ENCODE results near the gene AGBL2.

DNA sequence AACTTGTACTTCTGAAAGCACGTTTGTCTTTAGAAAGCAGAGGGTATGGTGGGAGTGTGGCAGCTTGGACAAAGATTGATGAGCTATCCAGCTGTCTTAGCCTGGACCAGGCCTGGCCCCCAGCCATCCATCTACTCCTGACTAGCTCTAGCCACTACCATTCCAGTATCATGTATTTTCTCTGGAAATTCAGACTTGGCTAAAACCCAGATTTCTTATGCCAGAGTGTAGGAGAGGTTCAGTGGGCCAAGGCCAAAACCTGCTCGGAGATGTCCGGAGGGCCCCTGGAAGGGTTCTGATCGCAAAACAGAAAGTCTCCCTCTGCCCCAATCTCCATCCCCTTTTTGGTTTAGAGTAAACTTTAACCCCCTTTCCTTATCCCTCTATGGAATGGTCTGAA is 48.0 kb downstream of the AGBL2 start:
- TF ChIP-seq, protein P1, sequence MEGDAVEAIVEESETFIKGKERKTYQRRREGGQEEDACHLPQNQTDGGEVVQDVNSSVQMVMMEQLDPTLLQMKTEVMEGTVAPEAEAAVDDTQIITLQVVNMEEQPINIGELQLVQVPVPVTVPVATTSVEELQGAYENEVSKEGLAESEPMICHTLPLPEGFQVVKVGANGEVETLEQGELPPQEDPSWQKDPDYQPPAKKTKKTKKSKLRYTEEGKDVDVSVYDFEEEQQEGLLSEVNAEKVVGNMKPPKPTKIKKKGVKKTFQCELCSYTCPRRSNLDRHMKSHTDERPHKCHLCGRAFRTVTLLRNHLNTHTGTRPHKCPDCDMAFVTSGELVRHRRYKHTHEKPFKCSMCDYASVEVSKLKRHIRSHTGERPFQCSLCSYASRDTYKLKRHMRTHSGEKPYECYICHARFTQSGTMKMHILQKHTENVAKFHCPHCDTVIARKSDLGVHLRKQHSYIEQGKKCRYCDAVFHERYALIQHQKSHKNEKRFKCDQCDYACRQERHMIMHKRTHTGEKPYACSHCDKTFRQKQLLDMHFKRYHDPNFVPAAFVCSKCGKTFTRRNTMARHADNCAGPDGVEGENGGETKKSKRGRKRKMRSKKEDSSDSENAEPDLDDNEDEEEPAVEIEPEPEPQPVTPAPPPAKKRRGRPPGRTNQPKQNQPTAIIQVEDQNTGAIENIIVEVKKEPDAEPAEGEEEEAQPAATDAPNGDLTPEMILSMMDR (IDR thresholded peaks at IDR 0.05) = no peak
- no peak for TF ChIP-seq POLR2A (IDR thresholded peaks at IDR 0.05)

All from lower leg skin (tissue), 3 donors.